Kidney tubule cell (primary cell): ENCODE results near the gene CS.
"Not testable (repeated sequence)": the region's sequence is repeated elsewhere in the genome, so short reads cannot be mapped to it uniquely, and the experiment has no call there.

Source experiments
- DNase-seq: peaks from one replicate; pipeline ENCODE4 v3.0.0-alpha.2; 2018; ENCODE audit warnings: low spot score

CS gene

DNA sequence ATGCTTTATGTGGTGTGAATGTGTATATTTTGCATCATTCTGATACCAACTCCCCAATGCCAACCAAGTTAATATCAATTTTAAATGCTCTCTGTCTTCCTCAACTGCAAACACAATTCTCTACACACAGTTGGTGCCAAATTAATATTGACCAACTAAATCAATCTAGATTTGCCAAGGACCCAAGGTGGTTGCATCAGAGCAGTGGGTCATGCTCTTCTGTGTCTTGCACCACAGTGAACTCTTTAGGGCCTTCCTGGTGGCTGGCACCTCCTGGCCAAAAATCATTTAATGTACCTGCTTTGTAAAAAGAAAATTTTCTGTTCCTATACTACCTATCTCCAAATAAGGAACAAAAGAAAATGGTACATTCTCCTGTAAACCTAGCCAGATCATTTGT lies 19.3 kb downstream of the CS start:
- no peak for DNase-seq

DNA sequence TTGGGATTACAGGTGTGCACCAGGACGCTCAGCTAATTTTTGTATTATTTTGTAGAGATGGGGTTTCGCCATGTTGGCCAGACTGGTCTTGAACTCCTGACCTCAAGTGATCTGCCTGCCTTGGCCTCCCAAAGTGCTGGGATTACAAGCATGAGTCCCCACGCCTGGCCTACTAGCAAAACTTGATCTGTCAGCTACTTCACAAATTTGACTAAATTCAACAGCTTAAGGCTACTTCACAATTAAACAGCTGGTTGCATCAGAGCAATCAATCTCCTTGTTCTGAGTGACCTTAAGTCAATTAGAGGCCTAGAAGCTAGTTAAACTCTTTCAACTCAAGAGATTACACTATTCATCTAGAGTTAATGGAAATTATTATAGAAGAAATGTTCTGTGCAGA lies 21.2 kb downstream of the CS start:
- DNase-seq = no peak

DNA sequence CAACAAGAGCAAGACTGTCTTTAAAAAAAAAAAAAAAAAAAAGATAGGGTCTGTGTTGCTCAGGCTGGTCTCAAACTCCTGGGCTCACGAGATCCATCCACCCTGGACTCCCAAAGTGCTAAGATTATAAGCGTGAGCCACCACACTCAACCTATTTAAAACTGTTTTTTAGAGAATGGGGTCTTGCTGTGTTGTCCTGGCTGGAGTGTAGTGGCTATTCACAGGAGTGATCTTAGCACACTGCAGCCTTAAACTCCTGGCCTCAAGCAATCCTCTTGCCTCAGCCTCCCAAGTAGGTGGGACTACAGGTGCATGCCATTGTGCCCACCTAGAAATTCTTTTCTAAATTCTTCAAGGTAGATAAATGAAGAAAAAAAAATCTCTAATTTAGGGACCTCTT lies 25.8 kb downstream of the CS start:
- no peak for DNase-seq

GRCh38 chr12:56272468-56272867 lies 27.7 kb downstream of the CS start:
- not testable (repeated sequence) for DNase-seq

- peak; percentile 29 for DNase-seq
These were observed 29.1 kb downstream of the CS start for GRCh38 chr12:56271031-56271430.

DNA sequence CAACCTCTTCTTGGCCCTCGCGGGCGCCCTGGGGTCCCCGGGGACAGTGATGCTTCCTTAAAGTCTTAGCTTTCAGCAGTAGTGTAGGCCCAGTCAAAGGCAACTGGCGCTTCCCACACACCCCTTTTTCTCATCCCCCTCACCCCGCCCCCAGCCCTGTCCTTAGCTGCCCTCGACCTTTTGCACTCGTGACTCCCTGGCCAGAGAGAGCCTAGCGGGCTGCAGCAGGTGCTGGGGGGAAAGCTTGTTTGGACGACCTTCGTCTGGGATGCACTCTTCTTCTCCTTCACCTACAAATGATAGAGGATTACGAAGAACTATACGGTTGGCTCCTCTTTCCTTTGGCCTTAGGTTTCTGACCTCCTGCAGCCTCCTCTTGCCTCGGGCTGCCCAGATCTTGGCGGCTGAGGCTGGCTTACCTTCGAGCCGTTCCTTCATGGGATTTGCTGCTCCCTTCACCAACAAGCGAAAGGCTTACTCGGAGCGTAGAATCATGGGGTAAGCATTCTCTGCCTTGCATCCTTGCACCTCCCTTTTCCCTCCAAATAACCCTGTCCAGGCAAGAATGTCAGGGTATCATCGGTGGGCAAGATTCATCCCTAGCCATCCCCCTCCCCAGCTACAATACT lies 32.6 kb downstream of the CS start:
- DNase-seq = no peak

DNA sequence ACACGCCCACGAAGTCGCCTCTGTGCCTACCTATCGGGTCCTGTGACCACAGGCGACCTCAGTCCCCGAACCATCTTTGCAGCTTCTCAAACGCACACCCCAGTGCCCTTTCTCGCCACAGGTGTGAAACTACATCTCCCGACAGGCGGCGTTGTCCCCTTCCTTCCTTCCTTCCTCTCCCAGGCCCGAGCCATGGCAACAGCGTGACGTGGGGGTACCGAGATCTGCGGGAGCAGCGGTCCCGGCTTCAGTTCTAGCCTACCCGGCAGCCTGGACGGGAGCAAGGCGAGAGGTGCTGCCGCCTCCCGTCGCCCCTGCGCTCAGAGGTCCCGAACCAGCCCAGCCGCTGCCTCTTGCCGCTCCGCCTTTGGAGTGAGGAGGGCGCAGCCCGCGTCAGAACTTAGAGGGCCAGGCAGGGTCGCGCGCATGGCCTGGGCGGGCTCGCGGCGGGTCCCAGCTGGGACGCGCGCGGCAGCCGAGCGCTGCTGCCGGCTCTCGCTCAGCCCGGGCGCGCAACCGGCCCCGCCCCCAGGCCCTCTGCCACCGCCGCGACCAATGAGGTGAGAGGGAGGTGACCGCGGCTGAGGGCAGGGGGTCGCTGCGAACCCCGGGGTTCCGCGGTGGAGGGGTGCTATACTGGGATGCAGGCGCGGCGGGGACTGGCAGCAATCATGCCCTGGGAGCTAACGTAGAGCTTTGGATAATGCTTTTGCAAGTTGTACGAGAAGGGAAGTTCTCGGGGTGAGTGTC lies 33.3 kb downstream of the CS start, which contains the start of gene COQ10A:
TSS of gene COQ10A (plus strand) at position 250 of the 750 bp plus-strand sequence. CDS start at position 427, 177 bp downstream.
- peak; percentile 89 for DNase-seq

- DNase-seq = not testable (repeated sequence)
These were observed 34.0 kb downstream of the CS start for GRCh38 chr12:56266068-56266692.

- DNase-seq = not testable (repeated sequence)
These were observed 37.2 kb downstream of the CS start for GRCh38 chr12:56262955-56263354.

DNA sequence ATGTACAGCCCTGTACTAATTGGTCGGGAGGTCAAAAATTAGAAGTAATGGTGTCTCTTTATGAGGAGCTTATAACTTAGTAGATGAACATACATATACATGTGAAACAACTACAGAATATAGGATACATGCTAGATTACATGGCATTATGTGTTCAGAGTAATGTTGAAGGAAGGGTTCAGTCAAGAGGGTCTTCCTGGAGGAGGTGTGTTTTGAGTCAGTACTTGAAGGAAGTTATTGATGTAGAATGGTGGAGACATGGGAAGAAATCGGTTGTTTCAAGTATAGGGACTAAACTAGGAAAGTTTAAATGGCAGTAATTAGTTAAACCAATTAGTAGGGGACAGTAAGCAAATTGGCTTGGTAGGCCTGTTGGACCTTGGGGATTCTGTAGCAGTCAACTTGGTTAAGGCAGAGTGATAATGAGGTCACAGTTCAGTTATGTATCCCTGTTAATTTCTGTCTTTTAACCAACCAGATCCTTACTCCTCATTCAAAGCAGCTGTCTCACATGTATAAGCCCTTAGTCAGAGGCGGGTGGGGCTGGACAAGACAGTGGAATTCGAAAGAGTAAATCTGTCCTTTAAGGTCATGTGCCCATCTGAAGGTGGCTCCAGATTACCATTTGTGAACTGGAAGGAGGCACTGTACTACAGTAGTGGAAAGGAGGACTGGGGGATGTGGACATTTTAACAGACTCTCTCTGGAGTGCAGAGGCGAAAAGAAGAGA lies 38.5 kb downstream of the CS start:
- DNase-seq = peak; percentile 95

DNA sequence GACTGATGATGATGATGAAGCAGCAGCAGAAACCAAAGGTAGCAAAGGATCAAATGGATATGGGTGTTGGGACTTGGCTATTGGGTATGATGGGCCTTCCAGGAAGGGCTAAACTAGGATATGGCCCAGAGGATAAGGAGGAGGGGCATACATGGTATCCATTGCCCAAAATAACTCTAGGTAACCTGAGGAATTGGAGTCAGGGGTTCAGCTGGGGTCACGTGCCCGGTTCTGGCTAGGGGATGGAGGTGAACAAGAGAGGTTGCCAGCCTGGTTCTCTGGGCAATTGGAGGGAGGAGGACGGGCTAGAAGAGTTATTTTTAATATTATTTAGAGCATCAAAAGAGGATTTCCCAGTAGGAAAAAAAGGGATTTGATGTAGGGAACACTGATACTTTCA lies 39.2 kb downstream of the CS start:
- no peak for DNase-seq

- no peak for DNase-seq
These were observed 39.8 kb downstream of the CS start for GRCh38 chr12:56260380-56260779.

DNA sequence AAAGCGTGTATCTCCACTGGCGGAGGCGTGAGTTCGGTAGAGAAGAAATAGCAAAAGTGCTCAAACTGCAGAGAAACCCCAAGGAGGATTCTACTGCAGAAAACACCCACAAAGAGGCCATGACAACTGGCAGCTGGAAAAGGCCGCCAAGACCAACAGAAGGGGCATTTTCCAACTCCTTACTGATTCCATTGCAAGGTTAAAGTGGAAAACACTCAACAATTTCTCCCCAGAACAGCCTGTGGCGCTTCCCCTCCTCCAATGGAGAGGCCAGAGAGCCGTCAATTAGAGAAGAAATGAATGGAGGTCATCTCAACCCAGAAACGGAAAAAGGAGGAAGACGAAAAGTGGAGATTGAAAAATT lies 41.3 kb downstream of the CS start:
- no peak for DNase-seq

DNA sequence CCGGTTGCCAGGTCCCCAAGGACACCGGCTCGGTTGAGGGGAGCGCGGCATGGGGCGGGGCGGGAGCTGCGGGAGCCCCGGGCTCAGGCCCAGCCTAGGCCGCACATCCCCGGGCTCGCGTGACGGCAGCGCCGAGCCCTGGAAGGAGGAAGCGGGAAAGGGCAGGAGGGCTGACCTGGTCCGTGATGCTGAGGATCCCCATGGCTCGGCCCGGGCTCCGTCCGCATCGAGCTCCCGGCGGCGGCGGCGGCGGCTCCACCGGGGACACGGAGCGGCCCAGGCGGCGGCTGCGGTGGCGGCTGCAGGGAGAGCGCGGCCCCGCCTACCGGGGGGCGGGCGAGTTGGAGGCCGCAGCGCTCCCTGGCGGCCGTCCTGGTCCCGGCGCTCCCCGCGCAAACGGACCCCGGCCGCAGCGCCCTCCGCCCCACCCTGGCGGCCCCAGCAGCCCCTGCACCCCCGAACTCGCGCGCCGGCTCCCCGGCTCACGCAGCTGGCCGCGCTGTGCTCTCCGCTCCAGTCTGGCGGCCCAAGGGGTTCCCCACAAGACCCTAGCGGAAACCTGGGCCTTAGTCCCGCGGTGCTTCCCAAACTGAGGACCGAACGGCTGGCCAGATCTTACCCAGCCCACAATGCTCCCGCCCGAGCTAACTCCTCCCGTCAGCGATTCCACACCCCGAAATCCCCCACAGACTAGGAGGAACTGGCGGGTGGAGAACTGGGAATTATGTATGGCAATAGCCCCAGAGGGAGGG lies 41.9 kb downstream of the CS start, which contains the start of gene ANKRD52:
TSS of gene ANKRD52 (minus strand) at position 317 of the 752 bp plus-strand sequence. CDS start at position 202, 115 bp downstream.
- DNase-seq = peak; percentile 76

GRCh38 chr12:56257491-56258067 lies 42.6 kb downstream of the CS start:
- peak; percentile 43 for DNase-seq

DNA sequence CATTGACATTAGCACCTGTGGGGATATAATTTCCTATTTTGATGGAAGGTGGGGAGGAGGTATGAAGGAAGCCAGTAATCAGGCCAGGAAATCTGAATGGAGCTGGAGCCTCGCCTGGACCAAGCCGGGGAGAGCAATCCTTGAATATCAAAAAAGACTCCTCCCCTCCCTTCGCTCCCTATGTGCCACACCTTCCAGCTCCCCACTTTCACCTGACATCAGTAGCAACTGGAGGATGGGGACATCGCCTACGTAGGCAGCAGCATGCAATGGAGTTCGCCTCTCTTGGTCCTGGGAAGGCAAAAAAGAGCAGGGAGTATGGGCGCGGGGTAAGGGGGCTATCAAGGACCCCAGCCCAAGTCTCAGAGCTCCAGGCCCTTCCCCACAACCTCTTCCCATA lies 43.1 kb downstream of the CS start:
- DNase-seq = no peak

- DNase-seq = peak; percentile 72
These were observed 43.7 kb downstream of the CS start for GRCh38 chr12:56256326-56256960.

GRCh38 chr12:56255671-56256070 lies 44.5 kb downstream of the CS start:
- DNase-seq = no peak

GRCh38 chr12:56253091-56253490 lies 47.0 kb downstream of the CS start:
- DNase-seq = no peak

DNA sequence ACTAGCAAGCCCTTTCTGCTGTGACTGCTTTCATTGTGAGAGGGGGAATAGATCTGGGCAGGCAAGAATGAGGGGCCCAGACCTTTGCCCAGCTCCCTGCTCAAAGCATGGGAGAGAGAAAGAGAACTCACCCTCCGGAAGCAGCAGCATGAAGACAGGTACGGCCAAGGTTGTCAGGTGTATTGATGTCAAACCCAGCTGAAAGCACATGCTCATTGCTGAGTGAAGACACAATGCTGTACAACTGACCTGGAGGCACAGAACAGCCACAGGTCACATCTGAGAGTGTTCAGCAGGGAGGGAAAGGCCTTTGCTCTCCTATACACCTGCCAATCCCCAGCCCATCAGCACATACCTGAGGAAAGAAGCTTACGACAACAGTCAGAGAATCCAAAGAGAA lies 47.5 kb downstream of the CS start:
- no peak for DNase-seq

DNA sequence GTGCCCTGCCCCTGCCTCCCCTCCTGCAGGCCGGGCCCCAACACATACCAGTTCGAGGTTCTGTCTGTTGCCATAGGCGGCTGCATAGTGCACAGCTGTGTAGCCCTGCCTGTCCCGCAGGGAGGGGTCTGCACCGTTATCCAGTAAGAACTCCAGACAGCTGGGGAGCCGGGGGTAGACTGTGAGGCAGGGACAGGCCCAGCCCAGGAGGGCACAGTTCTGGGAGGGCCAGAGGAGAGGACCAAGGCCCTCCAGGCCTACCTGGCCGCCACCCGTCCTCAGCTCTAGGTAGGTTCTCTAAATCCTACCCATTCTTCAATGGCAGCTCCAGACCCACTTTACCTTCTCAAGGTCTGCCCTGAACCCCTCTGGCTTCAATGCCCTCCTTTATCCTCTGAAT lies 51.4 kb downstream of the CS start:
- DNase-seq = no peak
